Ascending aorta (tissue), 2 donors: ENCODE measurements around the gene PARG. TPM values are rescaled to one million over a fixed set of nuclear protein-coding genes. Genes with fewer than 3 reads are reported as not detected.
"Not testable (repeated sequence)": the region's sequence is repeated elsewhere in the genome, so short reads cannot be mapped to it uniquely, and the experiment has no call there.

Source experiments
- DNase-seq, 2 donors: peaks; one replicate each; pipeline ENCODE4 v3.0.0-alpha.2; 2019; ENCODE audit warnings: low spot score in 2 of 2
- H3K27ac ChIP-seq, 2 donors: fragments of 200-600 bp; sonication (generic); one replicate each; pipeline ENCODE4 v1.5.1; 2016 to 2017; ENCODE audit warnings: mild to moderate bottlenecking in 1 of 2
- H3K27me3 ChIP-seq: fragments of 200-600 bp; sonication (generic); one replicate; pipeline ENCODE4 v1.5.1; 2017
- H3K36me3 ChIP-seq, 2 donors: fragments of 200-600 bp; sonication (generic); one replicate each; pipeline ENCODE4 v1.5.1; 2016
- H3K4me1 ChIP-seq, 2 donors: fragments of 200-600 bp; sonication (generic); one replicate each; pipeline ENCODE4 v1.5.1; 2016 to 2017; ENCODE audit warnings: mild to moderate bottlenecking in 1 of 2
- H3K4me3 ChIP-seq, 2 donors: fragments of 200-600 bp; sonication (generic); one replicate each; pipeline ENCODE4 v1.5.1; 2016 to 2017; ENCODE audit warnings: mild to moderate bottlenecking in 1 of 2
- H3K9me3 ChIP-seq, 2 donors: fragments of 200-600 bp; sonication (generic); one replicate each; pipeline ENCODE4 v1.5.1; 2016
- intact Hi-C: fragments of 100-400 bp; cut with DNase I; formaldehyde crosslinking; loops from one replicate; pipeline ENCODE4 v1.15.1; 2023
- total RNA-seq: library from RNA; depleted of rRNA; stranded (reverse); fragments of >200 nt; gene quantifications from one replicate; pipeline ENCODE4 v1.1.0, GENCODE V29; 2016
- TF ChIP-seq, protein P1 (sequence below), 3 experiments: fragments of 200-600 bp in 2 of 3; fragments of 450-650 bp in 1 of 3; sonication (generic) in 2 of 3; IDR thresholded peaks; one replicate each; pipeline ENCODE4 v1.5.1; 2016 to 2019; ENCODE audit warnings: antibody characterized with exemption in 3 of 3, mild to moderate bottlenecking in 1 of 3, moderate library complexity in 1 of 3

The PARG gene
- total RNA-seq, 1 donor from 2014 or later = 1.9 TPM

DNA sequence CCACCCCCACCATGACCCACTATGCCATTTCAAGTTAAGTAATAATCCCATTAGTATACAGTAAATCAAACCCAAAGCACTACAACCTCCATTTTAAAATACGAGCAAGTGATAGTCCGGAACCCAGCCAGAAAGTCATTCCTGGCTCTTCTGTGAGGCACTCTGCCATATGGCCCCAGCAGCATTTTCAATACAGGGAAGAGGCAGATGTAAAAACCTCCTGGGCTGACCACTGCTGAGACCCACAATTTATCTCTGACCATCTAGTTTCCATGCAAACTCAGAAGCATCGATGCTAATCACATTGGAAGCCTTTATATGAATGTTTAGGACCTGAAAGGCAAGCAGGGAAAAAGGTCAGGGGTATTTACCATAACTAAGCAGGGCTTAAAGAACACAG is 69.1 kb downstream of the PARG start:
- H3K9me3 ChIP-seq, H3K27me3 ChIP-seq, H3K27ac ChIP-seq, H3K4me1 ChIP-seq, H3K36me3 ChIP-seq, intact Hi-C loops, DNase-seq, H3K4me3 ChIP-seq: not testable (repeated sequence)

DNA sequence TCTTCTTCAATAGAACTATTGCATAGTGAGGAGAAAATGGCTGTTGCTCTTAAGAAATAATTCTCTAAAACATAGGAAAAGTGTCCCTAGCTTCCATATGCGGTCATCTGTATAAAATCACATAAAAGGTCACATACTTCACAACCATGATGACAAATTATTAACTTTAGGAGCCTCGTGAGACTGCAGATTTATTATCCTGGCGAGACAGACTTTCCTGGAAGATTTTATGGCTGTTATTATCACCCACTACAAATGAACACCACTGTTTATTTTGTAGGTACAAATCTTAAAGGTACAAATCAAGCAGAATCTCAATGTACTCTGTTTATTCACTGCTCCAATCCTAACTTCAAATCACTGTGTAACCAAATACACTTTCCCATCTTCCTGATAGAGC is 70.4 kb downstream of the PARG start:
- H3K9me3 ChIP-seq, DNase-seq, H3K4me3 ChIP-seq, H3K36me3 ChIP-seq, H3K4me1 ChIP-seq, intact Hi-C loops, H3K27ac ChIP-seq, H3K27me3 ChIP-seq: not testable (repeated sequence)

DNA sequence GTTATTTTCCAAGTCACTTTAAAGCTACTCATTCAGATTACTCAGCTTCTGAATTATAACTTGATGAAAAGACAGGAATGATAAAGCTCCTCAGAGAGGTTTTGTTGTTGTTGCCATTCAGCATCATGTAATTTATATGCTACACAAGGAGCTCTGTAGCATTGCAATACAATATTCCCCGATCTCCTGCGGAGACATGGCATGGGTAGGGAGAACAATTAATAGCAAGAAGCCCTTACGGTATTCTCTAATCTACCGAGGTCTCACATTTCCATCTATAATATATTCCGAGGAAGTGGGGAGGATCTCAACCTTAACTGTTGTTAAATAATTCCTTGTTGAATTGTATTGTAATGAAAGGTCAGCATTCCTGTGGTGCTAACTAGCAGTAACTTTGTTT is 81.9 kb downstream of the PARG start:
- H3K9me3 ChIP-seq, H3K27ac ChIP-seq, H3K27me3 ChIP-seq, intact Hi-C loops, H3K36me3 ChIP-seq, H3K4me1 ChIP-seq, H3K4me3 ChIP-seq, DNase-seq: not testable (repeated sequence)

DNA sequence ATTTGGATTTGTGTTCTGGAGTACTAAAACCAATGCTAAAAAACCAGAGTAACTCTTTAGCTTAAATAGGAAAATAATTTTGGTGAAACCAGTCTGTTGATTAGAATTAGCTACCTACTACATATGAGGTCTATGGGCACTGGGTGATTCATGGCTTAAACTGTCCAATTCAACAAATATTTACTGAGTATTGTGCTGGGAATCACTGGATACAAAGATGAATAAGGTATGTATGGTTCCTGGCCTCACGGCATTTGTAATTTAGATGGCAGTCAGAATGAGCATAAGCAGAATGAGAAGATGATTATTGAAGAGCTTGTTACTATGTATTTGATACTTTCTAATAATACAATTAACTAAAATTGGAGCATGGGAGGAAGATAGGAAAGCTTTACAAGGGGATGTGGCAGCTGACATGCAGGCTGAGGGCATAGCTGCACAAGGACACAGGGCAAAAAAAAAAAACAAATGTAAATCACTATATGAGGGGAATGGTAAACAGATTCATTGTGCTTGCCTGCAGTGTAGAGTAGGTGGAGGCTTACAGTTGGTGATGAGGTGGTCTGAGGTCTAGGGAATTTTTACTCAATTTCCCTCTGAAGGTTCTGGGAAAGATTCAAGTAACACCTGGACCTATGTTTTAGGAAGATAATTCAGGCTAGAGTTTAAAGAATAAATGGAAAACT is 83.0 kb downstream of the PARG start:
- H3K9me3 ChIP-seq, H3K4me3 ChIP-seq, H3K36me3 ChIP-seq, H3K4me1 ChIP-seq, H3K27me3 ChIP-seq, H3K27ac ChIP-seq, DNase-seq, intact Hi-C loops: not testable (repeated sequence)

DNA sequence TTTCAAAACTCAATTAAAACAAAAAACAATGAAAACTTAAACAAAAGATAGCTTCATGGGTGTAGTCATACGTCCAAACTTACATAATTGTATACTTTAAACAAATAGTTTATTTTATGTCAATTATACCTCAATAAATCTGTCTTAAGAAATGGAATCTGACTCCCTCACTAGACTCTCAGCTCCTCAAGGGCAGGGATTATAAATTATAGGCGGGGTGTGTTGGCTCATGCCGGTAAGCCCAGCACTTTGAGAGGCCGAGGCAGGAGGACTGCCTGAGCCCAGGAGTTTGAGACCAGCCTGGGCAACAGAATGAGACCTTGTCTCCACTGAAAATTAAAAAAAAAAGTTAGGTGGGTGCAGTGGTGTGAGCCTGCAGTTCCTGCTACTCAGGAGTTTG is 92.3 kb downstream of the PARG start:
- not testable (repeated sequence) for H3K27me3 ChIP-seq

DNA sequence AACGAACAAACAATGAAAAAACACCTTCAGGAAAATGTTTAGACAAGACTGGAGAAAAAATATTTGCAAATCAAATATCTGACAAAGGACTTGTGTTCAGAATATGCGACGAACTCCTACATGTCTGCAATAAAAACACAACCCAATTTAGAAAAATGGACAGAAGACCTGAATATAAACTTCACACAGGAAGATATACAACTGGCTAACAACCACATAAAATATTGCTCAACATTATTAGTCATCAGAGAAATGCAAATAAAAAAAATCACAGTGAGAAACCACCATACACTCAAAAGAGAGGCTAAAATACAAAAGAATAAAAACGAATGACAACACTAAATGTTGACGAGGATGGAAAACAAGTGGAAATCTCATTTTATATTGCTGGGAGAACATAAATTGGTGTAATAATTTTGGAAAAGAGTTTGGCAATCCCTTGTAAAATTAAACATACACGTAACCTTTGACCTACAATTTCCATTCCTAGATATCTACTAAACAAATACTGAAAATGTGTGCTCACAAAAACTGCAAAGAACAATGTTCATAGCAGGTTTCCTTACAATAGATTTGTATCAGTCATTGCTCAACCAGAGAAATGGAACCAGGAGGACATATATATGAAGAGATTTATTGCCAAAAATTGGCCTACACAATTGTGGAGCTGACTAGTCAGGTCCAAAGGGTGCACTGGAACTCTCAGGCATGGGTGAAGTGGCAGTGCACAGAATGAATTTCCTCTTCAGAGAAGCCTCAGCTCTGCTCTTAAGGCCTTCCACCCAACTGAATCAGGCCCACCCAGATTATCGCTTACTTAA is 96.8 kb downstream of the PARG start:
- H3K4me3 ChIP-seq = no peak overlapping the region
- no peaks in the 10 kb centered on the region for H3K27me3 ChIP-seq
- no peak for DNase-seq
- intact Hi-C loops = no loop called here
- no peaks in the 10 kb centered on the region for H3K9me3 ChIP-seq
- H3K4me1 ChIP-seq = no peaks in the 10 kb centered on the region
- TF ChIP-seq, protein P1, sequence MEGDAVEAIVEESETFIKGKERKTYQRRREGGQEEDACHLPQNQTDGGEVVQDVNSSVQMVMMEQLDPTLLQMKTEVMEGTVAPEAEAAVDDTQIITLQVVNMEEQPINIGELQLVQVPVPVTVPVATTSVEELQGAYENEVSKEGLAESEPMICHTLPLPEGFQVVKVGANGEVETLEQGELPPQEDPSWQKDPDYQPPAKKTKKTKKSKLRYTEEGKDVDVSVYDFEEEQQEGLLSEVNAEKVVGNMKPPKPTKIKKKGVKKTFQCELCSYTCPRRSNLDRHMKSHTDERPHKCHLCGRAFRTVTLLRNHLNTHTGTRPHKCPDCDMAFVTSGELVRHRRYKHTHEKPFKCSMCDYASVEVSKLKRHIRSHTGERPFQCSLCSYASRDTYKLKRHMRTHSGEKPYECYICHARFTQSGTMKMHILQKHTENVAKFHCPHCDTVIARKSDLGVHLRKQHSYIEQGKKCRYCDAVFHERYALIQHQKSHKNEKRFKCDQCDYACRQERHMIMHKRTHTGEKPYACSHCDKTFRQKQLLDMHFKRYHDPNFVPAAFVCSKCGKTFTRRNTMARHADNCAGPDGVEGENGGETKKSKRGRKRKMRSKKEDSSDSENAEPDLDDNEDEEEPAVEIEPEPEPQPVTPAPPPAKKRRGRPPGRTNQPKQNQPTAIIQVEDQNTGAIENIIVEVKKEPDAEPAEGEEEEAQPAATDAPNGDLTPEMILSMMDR (IDR thresholded peaks at IDR 0.05) = no peak
- H3K36me3 ChIP-seq = peaks cover 2 to 13% of the 10 kb centered on the region in 2 donors
- H3K27ac ChIP-seq = no peak overlapping the region

More for the DNA sequence above, 92.3 kb downstream of the PARG start:
- H3K4me3 ChIP-seq, DNase-seq, H3K27ac ChIP-seq, H3K4me1 ChIP-seq, intact Hi-C loops, H3K36me3 ChIP-seq, H3K9me3 ChIP-seq: not testable (repeated sequence)

DNA sequence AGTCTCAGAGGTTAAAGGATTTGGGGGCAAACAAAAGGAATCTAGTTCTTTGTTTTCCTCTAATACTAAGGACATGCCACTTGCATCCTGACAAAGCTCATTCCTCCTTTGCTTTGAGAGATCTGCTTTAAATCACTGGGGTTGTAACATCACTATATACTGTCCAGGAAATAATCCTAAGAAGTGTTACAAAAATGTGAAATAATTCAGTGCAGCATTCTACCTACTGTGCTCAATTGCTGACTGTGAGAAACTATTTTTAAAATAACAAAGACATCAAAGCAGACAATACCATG is 99.5 kb downstream of the PARG start:
- intact Hi-C loops, DNase-seq, H3K4me1 ChIP-seq, H3K4me3 ChIP-seq, H3K27me3 ChIP-seq, H3K27ac ChIP-seq, H3K9me3 ChIP-seq: not testable (repeated sequence)
- peaks cover 2 to 33% of the 10 kb centered on the region in 2 donors for H3K36me3 ChIP-seq

DNA sequence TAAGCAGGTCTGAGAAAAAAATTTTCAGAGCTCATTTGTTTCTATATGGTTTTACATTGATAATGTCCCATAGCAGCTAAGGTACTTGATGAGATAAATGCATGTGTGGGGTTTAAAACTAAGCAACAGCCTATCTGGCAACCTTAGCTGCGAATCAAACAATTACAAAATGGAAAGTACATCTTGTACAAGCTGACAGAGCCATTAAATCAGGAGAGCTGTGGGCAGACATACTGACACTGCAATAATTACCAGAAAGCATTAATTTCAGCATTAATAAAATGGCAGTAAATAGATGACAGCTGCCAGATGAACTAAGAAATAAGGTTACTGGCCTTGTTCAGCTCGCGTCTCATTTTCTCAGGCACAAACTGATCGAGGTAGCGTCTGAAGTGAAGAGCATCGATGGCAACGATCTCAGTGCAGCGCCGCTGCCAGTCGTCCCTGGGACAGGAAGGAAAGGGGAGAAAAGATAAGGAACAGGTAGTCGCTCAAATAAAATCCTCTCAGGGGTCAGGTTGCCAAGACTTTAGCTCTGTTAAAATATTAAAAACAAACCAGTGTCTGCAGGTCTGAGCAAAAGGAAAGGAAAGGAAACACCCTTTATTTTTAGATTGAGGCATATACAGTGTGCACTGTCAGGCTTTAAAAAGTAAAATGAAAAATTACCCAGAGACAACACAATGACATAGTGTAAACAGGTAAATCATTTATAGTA is 100.1 kb downstream of the PARG start:
- no peaks in the 10 kb centered on the region for H3K9me3 ChIP-seq
- no peak overlapping the region for H3K27ac ChIP-seq
- no peaks in the 10 kb centered on the region for H3K27me3 ChIP-seq
- intact Hi-C loops = no loop called here
- TF ChIP-seq, protein P1 (IDR thresholded peaks at IDR 0.05) = no peak
- peaks cover 2 to 33% of the 10 kb centered on the region in 2 donors for H3K36me3 ChIP-seq
- no peaks in the 10 kb centered on the region for H3K4me1 ChIP-seq
- no peak overlapping the region for H3K4me3 ChIP-seq
- DNase-seq = no peak
